Stimulated activated CD4-positive, alpha-beta T cell treated with anti-CD3 and anti-CD28 coated beads, TNF-alpha, amount 100 ng/mL, for 48 hours (primary cell): ENCODE results near the gene GPR135.

Experiments used
- DNase-seq, 3 donors: peaks; one replicate each; pipeline ENCODE4 v3.0.0-alpha.2; 2020; ENCODE audit warnings: low read depth in 3 of 3

Gene GPR135

GRCh38 chr14:59422069-59422881, 42.9 kb downstream of the GPR135 start:
- DNase-seq = no peak

- no peak for DNase-seq
Observed at GRCh38 chr14:59419303-59419702, 45.9 kb downstream of the GPR135 start.

DNA sequence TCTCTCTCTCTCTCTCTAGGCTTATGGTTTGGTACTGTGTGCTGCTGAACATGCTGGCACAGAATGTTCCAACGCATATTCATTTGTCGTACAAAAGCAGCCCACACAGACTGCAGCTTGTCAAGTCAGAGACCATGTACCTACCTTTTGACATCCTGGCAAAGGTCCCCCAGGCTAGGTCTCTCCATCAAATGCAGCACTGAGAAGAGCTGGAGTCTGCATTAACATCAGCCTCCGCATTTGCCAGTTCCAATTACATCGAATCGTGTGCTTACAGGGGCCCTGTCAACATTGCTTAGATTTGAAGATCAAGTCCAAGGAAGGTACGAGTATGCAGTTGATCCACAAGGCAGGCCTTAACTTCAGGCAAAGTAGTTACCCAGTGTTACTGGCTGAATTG, 47.9 kb downstream of the GPR135 start:
- no peak for DNase-seq

GRCh38 chr14:59415836-59416602, 49.2 kb downstream of the GPR135 start:
- no peak for DNase-seq
